T-helper 9 cell (primary cell): Measurements from ENCODE around the gene REEP1.
"Not testable (repeated sequence)": the region's sequence is repeated elsewhere in the genome, so short reads cannot be mapped to it uniquely, and the experiment has no call there.

Source experiments
- DNase-seq: peaks from one replicate; pipeline ENCODE4 v3.0.0-alpha.2; 2020

REEP1 gene

GRCh38 chr2:86223140-86223926, 114.1 kb downstream of the REEP1 start:
- DNase-seq: no peak

GRCh38 chr2:86221066-86221684, 116.3 kb downstream of the REEP1 start:
- DNase-seq: peak; percentile 29

GRCh38 chr2:86219896-86220295, 117.5 kb downstream of the REEP1 start:
- no peak for DNase-seq

- no peak for DNase-seq
Observed at GRCh38 chr2:86218124-86218523, 119.3 kb downstream of the REEP1 start.

GRCh38 chr2:86216575-86217555, 120.6 kb downstream of the REEP1 start:
- no peak for DNase-seq

GRCh38 chr2:86214503-86214832, 123.0 kb downstream of the REEP1 start:
- DNase-seq: no peak

- no peak for DNase-seq
Observed at GRCh38 chr2:86213699-86214502, 123.5 kb downstream of the REEP1 start.

GRCh38 chr2:86213056-86213455, 124.4 kb downstream of the REEP1 start:
- DNase-seq: no peak

GRCh38 chr2:86211796-86212188, 125.6 kb downstream of the REEP1 start:
- no peak for DNase-seq

GRCh38 chr2:86211033-86211795, 126.2 kb downstream of the REEP1 start:
- DNase-seq: no peak

- DNase-seq: no peak
Observed at GRCh38 chr2:86204458-86204857, 133.0 kb downstream of the REEP1 start.

GRCh38 chr2:86203614-86204013, 133.8 kb downstream of the REEP1 start:
- no peak for DNase-seq

- no peak for DNase-seq
Observed at GRCh38 chr2:86202702-86203101, 134.7 kb downstream of the REEP1 start.

- DNase-seq: no peak
Observed at GRCh38 chr2:86202336-86202692, 135.1 kb downstream of the REEP1 start.

- no peak for DNase-seq
Observed at GRCh38 chr2:86201671-86202335, 135.6 kb downstream of the REEP1 start.

- DNase-seq: not testable (repeated sequence)
Observed at GRCh38 chr2:86200564-86200963, 136.9 kb downstream of the REEP1 start.

GRCh38 chr2:86199834-86200177, 137.6 kb downstream of the REEP1 start:
- no peak for DNase-seq

GRCh38 chr2:86195808-86196387, 141.5 kb downstream of the REEP1 start:
- no peak for DNase-seq

- DNase-seq: peak; percentile 86
Observed at GRCh38 chr2:86195055-86195807, 142.2 kb downstream of the REEP1 start, which contains the start of gene IMMT. Gene IMMT, minus strand, starts transcription at chr2:86195462. Its CDS starts 80 bp downstream, at chr2:86195382.

- no peak for DNase-seq
Observed at GRCh38 chr2:86194751-86195054, 142.7 kb downstream of the REEP1 start.
